NK-92 (cell line): ENCODE data around the gene NCKAP5.

Experiments
- DNase-seq: peaks from one replicate; lab custom pipeline; 2025; ENCODE audit not compliant: unreplicated experiment; lab: John Stamatoyannopoulos, UW

The NCKAP5 gene

DNA sequence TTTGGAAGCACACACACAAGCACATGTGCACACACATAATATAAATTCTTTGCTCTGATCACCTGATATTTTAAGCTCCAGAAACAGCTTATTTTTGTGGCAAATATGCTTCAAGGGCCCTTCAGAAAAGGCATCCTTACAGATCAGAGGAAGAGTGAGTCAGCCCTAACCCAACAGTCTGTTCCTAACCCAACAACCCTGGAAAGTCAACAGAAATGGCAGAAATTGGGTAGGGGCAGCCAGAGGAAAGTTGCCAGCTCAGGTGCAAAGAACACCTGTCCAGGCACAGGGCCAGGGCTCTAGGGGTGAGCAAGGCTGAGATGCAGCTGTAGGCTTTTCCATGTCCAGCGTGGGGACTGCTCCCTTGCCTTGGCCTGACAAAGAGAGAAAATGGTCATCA lies 6.4 kb upstream of the NCKAP5 start:
- DNase-seq, result no peak

DNA sequence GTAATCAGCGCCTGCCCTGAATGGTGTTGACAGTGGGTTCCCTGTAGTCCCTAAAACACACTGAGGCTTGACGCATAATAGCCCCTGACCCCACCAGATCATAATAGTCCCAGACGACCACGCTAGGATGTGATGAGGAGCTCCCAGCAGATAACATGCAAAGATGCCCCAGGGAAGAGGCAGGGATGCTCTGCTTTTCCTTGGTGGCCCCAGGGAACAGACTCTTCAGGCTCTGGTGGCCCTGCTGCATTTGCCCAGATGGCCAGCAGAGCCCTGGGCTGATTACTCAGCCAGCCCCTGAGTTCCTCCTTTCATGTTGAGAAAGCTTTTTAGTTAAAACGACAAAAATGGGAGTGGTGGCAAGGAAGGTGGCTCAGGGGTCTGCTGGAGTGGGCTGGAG lies 5.9 kb upstream of the NCKAP5 start:
- no peak for DNase-seq

GRCh38 chr2:133573491-133574162 lies 5.4 kb upstream of the NCKAP5 start:
- DNase-seq, result no peak

GRCh38 chr2:133571249-133571648 lies 3.0 kb upstream of the NCKAP5 start:
- DNase-seq, result no peak

- no peak for DNase-seq
Observed at GRCh38 chr2:133570542-133570941, 2.3 kb upstream of the NCKAP5 start.

DNA sequence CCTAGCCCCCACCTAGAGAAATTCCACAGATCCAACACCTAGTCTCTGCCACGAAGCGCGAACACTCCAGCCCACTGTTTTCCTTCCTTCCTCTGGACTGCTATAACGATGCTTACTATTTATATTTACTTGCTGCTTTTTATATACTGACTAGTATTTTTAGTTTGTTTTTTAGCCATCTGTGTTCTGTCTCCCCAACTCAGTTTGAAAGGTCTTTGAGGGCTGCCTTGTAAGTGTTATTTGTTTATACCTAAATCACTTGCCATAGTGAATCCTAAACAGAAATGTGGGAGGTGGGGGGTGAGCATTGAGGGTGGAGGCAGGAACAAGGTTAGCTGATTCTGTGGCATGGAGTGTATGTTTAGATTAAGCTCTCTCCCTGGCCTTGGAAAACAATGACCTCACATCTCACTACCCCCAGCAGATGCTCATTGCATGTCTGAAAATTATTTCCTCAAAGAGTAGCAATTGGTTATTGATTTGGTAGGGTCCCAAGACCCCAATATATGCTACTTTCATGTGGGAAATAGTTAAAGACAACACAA lies 1.1 kb upstream of the NCKAP5 start:
- DNase-seq, result no peak

GRCh38 chr2:133568598-133568997 lies 335 bp upstream of the NCKAP5 start:
- DNase-seq, result no peak

GRCh38 chr2:133562558-133562957 lies 5.7 kb downstream of the NCKAP5 start:
- no peak for DNase-seq

DNA sequence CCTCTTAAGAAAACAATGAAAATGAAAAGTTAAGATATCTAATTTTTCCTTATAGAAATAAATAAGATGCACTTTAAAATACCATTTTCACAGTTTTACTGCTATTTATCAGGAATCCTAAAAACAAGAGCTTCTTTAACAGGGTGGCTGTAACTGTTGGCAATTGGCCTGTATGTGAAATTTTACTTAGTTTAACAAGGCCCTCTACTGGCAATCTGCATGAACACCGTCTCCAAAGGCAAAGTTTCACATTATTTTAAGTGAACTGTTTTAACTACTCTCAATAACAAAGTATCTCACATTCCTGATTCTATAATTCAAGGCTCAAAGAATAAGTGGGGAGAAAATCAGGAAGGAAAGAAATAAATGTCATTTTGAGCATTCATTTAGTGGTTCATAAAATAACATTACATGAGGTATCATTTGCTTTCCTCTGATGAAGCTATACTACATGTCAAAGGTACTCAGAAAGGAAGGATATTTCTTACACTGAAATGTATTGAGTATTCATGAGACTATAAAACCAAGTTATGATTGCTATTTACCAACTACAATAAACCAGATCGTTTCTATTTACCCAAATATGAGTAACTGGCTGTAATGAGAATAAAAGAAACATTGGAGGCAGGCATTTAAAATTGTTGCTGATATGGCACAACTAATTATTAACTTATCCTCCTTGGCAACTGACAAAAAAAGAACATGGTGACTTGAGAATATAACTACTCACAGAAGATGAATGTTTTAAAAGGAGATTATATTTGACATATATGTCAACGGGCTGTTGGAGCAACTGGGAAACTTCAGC lies 7.0 kb downstream of the NCKAP5 start:
- no peak for DNase-seq

DNA sequence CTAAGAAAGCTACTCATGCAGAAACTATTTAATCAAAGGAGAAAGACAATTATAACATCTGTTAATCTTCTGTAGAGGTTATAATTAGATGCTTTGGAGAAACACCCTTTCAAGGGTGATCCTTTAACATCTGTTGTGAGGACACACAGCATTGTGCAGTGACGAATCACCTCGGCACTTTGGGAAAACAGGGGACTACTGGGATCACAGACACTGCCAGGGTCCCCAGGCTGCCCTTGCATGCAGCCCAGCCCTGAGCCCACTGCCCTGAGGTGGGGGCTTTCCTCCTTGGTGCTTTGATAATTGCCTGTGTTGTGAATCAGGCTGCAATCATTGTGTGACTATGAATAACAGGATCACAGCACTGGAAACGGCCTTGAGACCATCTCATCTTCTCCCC lies 10.6 kb downstream of the NCKAP5 start:
- DNase-seq, result no peak

DNA sequence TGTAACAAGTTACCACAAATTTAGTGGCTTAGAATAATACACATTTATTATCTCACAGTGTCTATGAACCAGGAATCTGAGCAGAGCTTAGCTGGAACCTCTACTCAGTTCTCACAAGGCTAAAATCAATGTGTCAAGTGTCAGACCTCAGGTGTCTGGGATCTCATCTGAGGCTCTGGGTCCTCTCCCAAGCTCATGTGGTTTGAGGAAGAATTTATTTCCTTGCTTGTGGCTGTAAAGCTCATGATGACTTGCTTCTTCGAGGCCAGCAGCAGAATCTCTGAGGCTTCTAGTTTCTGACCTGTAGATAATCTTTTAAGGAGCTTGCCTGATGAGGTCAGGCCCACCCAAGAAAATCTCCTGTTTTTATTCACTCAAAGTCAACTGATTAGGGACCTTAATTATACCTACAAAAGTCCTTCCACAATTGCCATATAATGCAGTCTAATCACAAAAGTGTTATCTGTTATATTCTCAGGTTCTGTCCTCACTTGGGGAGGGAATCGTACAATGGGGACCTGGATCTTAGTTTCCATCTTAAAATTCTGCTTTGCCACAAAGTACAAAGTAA lies 14.3 kb downstream of the NCKAP5 start:
- DNase-seq, result no peak

- DNase-seq, result no peak
Observed at GRCh38 chr2:133553251-133553650, 15.0 kb downstream of the NCKAP5 start.

GRCh38 chr2:133552821-133553220 lies 15.4 kb downstream of the NCKAP5 start:
- DNase-seq, result no peak

DNA sequence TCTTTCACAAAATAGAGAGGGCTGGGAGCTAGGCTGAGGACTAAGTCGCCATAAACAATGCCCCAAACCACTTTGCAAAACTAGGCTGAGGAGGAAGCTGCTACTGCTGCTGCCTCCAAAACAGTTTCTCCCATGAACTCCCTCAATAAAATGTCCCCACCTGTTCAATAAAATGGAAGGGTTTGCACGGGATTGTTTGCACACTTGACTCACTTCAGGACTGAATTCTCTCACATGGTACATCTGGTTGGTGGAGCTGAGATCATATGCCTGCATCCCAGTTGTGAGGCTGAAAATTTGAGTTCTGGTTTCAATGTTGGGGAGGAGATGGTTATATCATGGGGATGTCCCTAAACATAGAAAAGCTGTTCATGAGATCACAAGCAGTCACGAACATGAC lies 26.5 kb downstream of the NCKAP5 start:
- no peak for DNase-seq

- DNase-seq, result no peak
Observed at GRCh38 chr2:133541376-133541775, 26.9 kb downstream of the NCKAP5 start.

DNA sequence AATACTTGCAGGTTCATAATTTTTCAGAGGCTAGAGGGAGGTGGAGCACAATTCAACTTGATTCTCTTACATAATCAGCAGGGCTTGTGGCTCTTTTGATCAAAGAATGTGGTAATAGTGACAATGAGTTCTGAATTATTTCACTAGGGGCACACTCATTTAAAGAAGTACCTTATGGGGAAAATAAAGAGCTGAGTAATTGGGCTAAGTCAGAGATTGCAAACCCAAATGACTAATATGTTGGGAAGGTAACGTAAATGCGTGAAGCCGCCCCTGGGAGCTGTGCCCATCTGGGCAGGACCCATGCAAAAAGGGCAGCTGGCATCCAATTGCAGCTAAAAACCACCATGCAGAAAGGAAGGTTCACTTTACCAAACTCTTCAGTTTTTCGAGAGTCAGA lies 35.3 kb downstream of the NCKAP5 start:
- DNase-seq, result no peak

GRCh38 chr2:133531382-133531781 lies 36.9 kb downstream of the NCKAP5 start:
- DNase-seq, result no peak

DNA sequence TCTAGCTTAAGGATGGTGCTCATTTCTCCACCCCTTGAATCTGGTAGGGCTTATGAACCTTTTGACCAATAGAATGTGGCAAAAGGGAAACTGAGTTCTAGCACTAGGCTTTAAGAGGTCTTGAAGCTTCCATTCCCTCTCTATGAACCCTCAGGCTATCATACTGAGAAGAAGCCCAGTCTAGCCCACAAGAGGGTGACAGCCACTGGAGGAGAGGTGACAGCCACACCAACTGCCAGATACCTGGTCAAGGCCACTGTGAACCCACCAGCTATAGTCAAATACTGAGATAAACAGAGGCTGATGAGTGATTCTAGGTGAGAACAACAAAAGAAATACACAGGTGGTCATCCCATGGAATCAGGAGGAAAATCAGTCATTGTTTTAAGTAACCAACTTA lies 37.6 kb downstream of the NCKAP5 start:
- DNase-seq, result no peak

DNA sequence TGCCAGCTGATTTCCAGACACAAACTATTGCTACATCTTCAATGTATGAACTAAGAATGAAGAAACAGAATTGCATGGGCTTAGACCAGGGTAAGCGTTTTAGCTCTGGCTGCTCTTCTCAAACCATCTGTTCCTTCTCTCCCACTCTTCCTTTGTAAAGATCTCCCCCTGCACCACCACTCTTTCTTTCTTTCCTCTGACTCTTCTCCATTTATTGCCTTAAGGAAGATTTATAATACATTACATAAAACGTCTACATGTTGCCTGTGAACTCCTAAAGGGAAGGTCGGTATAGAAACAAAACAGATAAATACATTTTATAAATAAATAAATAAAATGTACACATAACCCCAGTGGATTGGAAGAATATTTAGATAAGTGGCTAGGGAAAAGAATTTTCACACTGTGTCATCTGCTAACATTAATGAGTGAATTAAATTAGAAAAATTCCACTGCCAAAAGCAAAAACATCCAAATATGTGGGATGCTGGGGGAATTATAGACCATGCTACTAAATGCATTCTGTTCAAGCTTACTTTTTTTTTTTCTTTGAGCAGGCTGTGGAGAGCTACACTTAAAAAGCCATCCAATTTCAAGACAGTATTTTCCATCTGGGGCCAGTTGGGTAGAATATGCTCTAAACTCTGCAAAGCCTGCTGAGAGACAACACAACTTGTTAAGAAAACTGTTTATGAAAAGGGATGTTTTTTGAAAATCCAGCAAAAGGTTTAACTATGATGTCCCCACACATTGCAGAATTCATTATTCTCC lies 41.5 kb downstream of the NCKAP5 start:
- DNase-seq, result no peak

GRCh38 chr2:133525613-133526529 lies 42.4 kb downstream of the NCKAP5 start:
- no peak for DNase-seq
